Inflammatory macrophage treated with lipopolysaccharide for 1 hour (primary cell): ENCODE measurements around the gene SDCCAG8.
A peak's percentile ranks its signal among the peaks of the same experiment; 100 is the strongest.

ENCODE experiments used
- DNase-seq, 2 donors: peaks; one replicate each; pipeline ENCODE4 v3.0.0-alpha.2; 2020 to 2022

The SDCCAG8 gene

GRCh38 chr1:243286409-243287122 lies 30.7 kb downstream of the SDCCAG8 start:
- DNase-seq: peak; percentile 61 to 64

- DNase-seq: peak; percentile 44 to 59
Measured at GRCh38 chr1:243287123-243287460, 31.3 kb downstream of the SDCCAG8 start.

GRCh38 chr1:243287652-243288051 lies 31.8 kb downstream of the SDCCAG8 start:
- DNase-seq: peak; percentile 85 to 97

GRCh38 chr1:243288062-243288461 lies 32.2 kb downstream of the SDCCAG8 start:
- no peak for DNase-seq

GRCh38 chr1:243291292-243291691 lies 35.5 kb downstream of the SDCCAG8 start:
- DNase-seq: no peak

- no peak for DNase-seq
Measured at GRCh38 chr1:243292117-243292516, 36.3 kb downstream of the SDCCAG8 start.

GRCh38 chr1:243293941-243294722 lies 38.3 kb downstream of the SDCCAG8 start:
- DNase-seq: no peak

GRCh38 chr1:243294723-243295121 lies 38.9 kb downstream of the SDCCAG8 start:
- no peak for DNase-seq

GRCh38 chr1:243299069-243299468 lies 43.2 kb downstream of the SDCCAG8 start:
- DNase-seq: no peak

- DNase-seq: no peak
Measured at GRCh38 chr1:243301059-243301458, 45.2 kb downstream of the SDCCAG8 start.

- DNase-seq: no peak
Measured at GRCh38 chr1:243311809-243312208, 56.0 kb downstream of the SDCCAG8 start.

GRCh38 chr1:243312952-243313634 lies 57.3 kb downstream of the SDCCAG8 start:
- DNase-seq: peak; percentile 61 to 63

- no peak for DNase-seq
Measured at GRCh38 chr1:243313635-243314536, 58.0 kb downstream of the SDCCAG8 start.

GRCh38 chr1:243315455-243315854 lies 59.6 kb downstream of the SDCCAG8 start:
- no peak for DNase-seq

- DNase-seq: no peak
Measured at GRCh38 chr1:243315893-243316292, 60.1 kb downstream of the SDCCAG8 start.

- DNase-seq: no peak
Measured at GRCh38 chr1:243316366-243316989, 60.6 kb downstream of the SDCCAG8 start.

GRCh38 chr1:243320224-243320623 lies 64.4 kb downstream of the SDCCAG8 start:
- DNase-seq: no peak

- DNase-seq: no peak
Measured at GRCh38 chr1:243322326-243322725, 66.5 kb downstream of the SDCCAG8 start.

- peak; percentile 35 to 47 for DNase-seq
Measured at GRCh38 chr1:243323491-243323890, 67.7 kb downstream of the SDCCAG8 start.

GRCh38 chr1:243325305-243325890 lies 69.6 kb downstream of the SDCCAG8 start:
- peak; percentile 30 to 91 for DNase-seq

GRCh38 chr1:243332440-243332839 lies 76.6 kb downstream of the SDCCAG8 start:
- no peak for DNase-seq

GRCh38 chr1:243335292-243335691 lies 79.5 kb downstream of the SDCCAG8 start:
- DNase-seq: no peak
